Astrocyte (in vitro differentiated cells and primary cell): ENCODE results near the gene PCGF3. TPM values are rescaled to one million over a fixed set of nuclear protein-coding genes. Genes with fewer than 3 reads are reported as not detected.
A peak's percentile ranks its signal among the peaks of the same experiment; 100 is the strongest.
"Not testable (repeated sequence)": the region's sequence is repeated elsewhere in the genome, so short reads cannot be mapped to it uniquely, and the experiment has no call there.

ENCODE experiments used
- DNase-seq: peaks from one replicate; pipeline ENCODE4 v3.0.0-alpha.2; 2010; ENCODE audit warnings: low read depth
- FAIRE-seq: peaks from 2 replicates; lab custom pipeline; 2011; peaks lifted over from hg19 to GRCh38; lab: Jason Lieb, UNC
- H2AFZ ChIP-seq: 2 replicates; pipeline ENCODE4 v1.6.0; 2012; ENCODE audit warnings: low read depth, low read length, inconsistent platforms
- H3K27ac ChIP-seq: 2 replicates; pipeline ENCODE4 v1.5.1; 2011; ENCODE audit warnings: low read depth, low read length, inconsistent platforms
- H3K27me3 ChIP-seq: 2 replicates; pipeline ENCODE4 v1.6.0; 2011; ENCODE audit warnings: low read length, inconsistent platforms; ENCODE audit not compliant: insufficient read depth
- H3K36me3 ChIP-seq: 2 replicates; pipeline ENCODE4 v1.5.1; 2011; ENCODE audit warnings: low read length, inconsistent platforms; ENCODE audit not compliant: insufficient read depth
- H3K4me1 ChIP-seq: 2 replicates; pipeline ENCODE4 v1.5.1; 2011; ENCODE audit warnings: low read length, inconsistent platforms; ENCODE audit not compliant: insufficient read depth
- H3K4me2 ChIP-seq: 2 replicates; pipeline ENCODE4 v1.6.0; 2012; ENCODE audit warnings: low read length, inconsistent platforms
- H3K4me3 ChIP-seq: 2 replicates; pipeline ENCODE4 v1.5.1; 2011; ENCODE audit warnings: low read depth, mild to moderate bottlenecking, low read length, inconsistent platforms; ENCODE audit not compliant: insufficient read depth
- H3K79me2 ChIP-seq: 2 replicates; pipeline ENCODE4 v1.6.0; 2012; ENCODE audit warnings: mild to moderate bottlenecking, low read length, inconsistent platforms; ENCODE audit not compliant: insufficient read depth
- H3K9ac ChIP-seq: 2 replicates; pipeline ENCODE4 v1.6.0; 2012; ENCODE audit warnings: mild to moderate bottlenecking, low read length, inconsistent platforms
- H3K9me3 ChIP-seq: 2 replicates; pipeline ENCODE4 v1.5.1; 2012; ENCODE audit warnings: low read depth, mild to moderate bottlenecking, low read length, inconsistent platforms; ENCODE audit not compliant: insufficient read depth
- H4K20me1 ChIP-seq: 2 replicates; pipeline ENCODE4 v1.6.0; 2012; ENCODE audit warnings: low read length, inconsistent platforms; ENCODE audit not compliant: insufficient read depth
- H3K27ac Mint-ChIP-seq: one replicate; pipeline ENCODE4 v1.8.0; 2021; ENCODE audit warnings: mild to moderate bottlenecking, mixed read lengths; ENCODE audit not compliant: unreplicated experiment
- H3K27me3 Mint-ChIP-seq: one replicate; pipeline ENCODE4 v1.8.0; 2021; ENCODE audit warnings: low read depth, mixed read lengths; ENCODE audit not compliant: unreplicated experiment
- H3K36me3 Mint-ChIP-seq: one replicate; pipeline ENCODE4 v1.8.0; 2021; ENCODE audit warnings: low read depth, mixed read lengths; ENCODE audit not compliant: unreplicated experiment
- H3K4me1 Mint-ChIP-seq: one replicate; pipeline ENCODE4 v1.8.0; 2021; ENCODE audit warnings: low read depth, mixed read lengths; ENCODE audit not compliant: unreplicated experiment
- H3K4me3 Mint-ChIP-seq: one replicate; pipeline ENCODE4 v1.8.0; 2021; ENCODE audit warnings: mild to moderate bottlenecking, moderate library complexity, mixed read lengths; ENCODE audit not compliant: unreplicated experiment
- H3K9me3 Mint-ChIP-seq: one replicate; pipeline ENCODE4 v1.8.0; 2021; ENCODE audit warnings: mild to moderate bottlenecking, mixed read lengths; ENCODE audit not compliant: unreplicated experiment
- EZH2 ChIP-seq: IDR thresholded peaks from 2 replicates; pipeline ENCODE4 v1.6.1; 2012; ENCODE audit warnings: mild to moderate bottlenecking, low read length, inconsistent platforms; ENCODE audit not compliant: insufficient read depth
- total RNA-seq: library from RNA; stranded (reverse); gene quantifications from 2 replicates; pipeline ENCODE4 v1.2.1, GENCODE V29; 2021
- TF ChIP-seq, protein P1 (sequence below): IDR thresholded peaks from 2 replicates; pipeline ENCODE4 v1.5.1; 2011; ENCODE audit warnings: low read depth, mild to moderate bottlenecking, inconsistent platforms, low read length, moderate library complexity; ENCODE audit not compliant: insufficient read depth

The PCGF3 gene
- total RNA-seq, 1 donor from 2014 or later = 65.7 TPM

GRCh38 chr4:692771-693554, 12.7 kb upstream of the PCGF3 start:
- Histone ChIP-seq H3K4me3 (no peak overlapping the region), H3K27ac (no peak overlapping the region), H2AFZ (no peak overlapping the region), H3K79me2 (no peaks in the 10 kb centered on the region), H3K4me1 (peaks cover 12% of the 10 kb centered on the region), H3K36me3 (no peaks in the 10 kb centered on the region), H3K9ac (no peak overlapping the region), H3K27me3 (peaks cover 3% of the 10 kb centered on the region), H3K4me2 (no peak overlapping the region), H4K20me1 (no peaks in the 10 kb centered on the region), H3K9me3 (no peaks in the 10 kb centered on the region)
- no peak overlapping the region for H3K27ac Mint-ChIP-seq
- H3K4me3 Mint-ChIP-seq = no peak overlapping the region
- FAIRE-seq (no peak), DNase-seq (no peak)
- peaks cover 4% of the 10 kb centered on the region for H3K27me3 Mint-ChIP-seq
- no peaks in the 10 kb centered on the region for H3K9me3 Mint-ChIP-seq
- H3K4me1 Mint-ChIP-seq = peaks cover 2% of the 10 kb centered on the region
- peaks cover 3% of the 10 kb centered on the region for H3K36me3 Mint-ChIP-seq
- TF ChIP-seq EZH2 = no peak
- TF ChIP-seq, protein P1, sequence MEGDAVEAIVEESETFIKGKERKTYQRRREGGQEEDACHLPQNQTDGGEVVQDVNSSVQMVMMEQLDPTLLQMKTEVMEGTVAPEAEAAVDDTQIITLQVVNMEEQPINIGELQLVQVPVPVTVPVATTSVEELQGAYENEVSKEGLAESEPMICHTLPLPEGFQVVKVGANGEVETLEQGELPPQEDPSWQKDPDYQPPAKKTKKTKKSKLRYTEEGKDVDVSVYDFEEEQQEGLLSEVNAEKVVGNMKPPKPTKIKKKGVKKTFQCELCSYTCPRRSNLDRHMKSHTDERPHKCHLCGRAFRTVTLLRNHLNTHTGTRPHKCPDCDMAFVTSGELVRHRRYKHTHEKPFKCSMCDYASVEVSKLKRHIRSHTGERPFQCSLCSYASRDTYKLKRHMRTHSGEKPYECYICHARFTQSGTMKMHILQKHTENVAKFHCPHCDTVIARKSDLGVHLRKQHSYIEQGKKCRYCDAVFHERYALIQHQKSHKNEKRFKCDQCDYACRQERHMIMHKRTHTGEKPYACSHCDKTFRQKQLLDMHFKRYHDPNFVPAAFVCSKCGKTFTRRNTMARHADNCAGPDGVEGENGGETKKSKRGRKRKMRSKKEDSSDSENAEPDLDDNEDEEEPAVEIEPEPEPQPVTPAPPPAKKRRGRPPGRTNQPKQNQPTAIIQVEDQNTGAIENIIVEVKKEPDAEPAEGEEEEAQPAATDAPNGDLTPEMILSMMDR = no peak

- not testable (repeated sequence) for H2AFZ ChIP-seq, H3K9me3 ChIP-seq, H3K4me3 Mint-ChIP-seq, H3K9ac ChIP-seq, H3K27ac ChIP-seq, H3K4me1 ChIP-seq, H3K36me3 Mint-ChIP-seq, H3K27ac Mint-ChIP-seq, H3K36me3 ChIP-seq, H3K4me3 ChIP-seq, H4K20me1 ChIP-seq, H3K79me2 ChIP-seq, H3K4me1 Mint-ChIP-seq, H3K4me2 ChIP-seq, H3K9me3 Mint-ChIP-seq, DNase-seq, H3K27me3 Mint-ChIP-seq, FAIRE-seq, H3K27me3 ChIP-seq
Observed at GRCh38 chr4:694341-694940, 11.2 kb upstream of the PCGF3 start.

DNA sequence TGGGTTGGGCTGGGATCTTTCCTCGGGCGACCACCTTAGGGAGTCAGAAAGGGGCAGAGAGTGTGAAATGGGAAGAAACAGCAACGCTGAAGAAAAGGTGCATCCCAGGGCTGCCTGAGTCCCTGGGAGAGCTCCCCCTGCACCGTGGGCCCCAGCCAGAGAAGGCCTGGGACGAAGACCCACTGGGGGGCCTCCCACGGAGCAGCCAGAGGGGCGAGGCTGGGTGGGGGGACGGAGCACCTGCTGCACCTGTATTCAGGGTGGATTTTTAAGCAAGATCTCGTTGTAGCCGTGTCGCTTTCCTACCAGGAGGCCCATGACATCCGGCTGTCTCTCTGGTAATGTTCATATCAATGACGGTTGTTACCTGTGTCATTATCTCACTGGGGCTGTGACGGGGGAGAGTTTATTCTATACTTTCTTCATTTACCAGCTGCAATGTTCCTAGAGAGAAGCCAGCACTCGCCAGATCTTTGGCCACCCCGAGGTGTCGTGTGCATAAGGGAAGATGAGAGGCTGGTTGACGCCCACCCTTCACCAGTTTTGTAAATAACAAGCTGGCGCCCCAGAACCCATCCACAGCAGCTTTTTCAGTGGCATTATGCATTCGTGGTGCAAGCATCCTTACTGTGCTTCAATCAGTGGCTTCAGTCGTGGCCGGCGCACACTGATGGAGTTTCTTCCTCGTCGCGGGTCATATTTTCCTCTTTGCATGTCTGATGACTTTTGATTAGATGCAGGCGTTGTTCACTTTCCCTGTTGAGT, 5.6 kb upstream of the PCGF3 start:
- no peak overlapping the region for H2AFZ ChIP-seq
- H3K9ac ChIP-seq = no peak overlapping the region
- peaks cover 5% of the 10 kb centered on the region for H3K27me3 Mint-ChIP-seq
- no peak for DNase-seq
- H3K4me3 ChIP-seq = no peak overlapping the region
- no peak overlapping the region for H3K27ac ChIP-seq
- TF ChIP-seq, protein P1 = no peak
- no peak for TF ChIP-seq EZH2
- peaks cover 2% of the 10 kb centered on the region for H3K9me3 Mint-ChIP-seq
- no peak overlapping the region for H3K4me3 Mint-ChIP-seq
- no peaks in the 10 kb centered on the region for H3K79me2 ChIP-seq
- H3K4me2 ChIP-seq = peak overlapping the region; percentile 65
- H3K4me1 ChIP-seq = peaks cover 7% of the 10 kb centered on the region
- H3K9me3 ChIP-seq = no peaks in the 10 kb centered on the region
- H3K27ac Mint-ChIP-seq = no peak overlapping the region
- peaks cover 2% of the 10 kb centered on the region for H3K4me1 Mint-ChIP-seq
- no peak for FAIRE-seq
- H3K36me3 ChIP-seq = no peaks in the 10 kb centered on the region
- no peaks in the 10 kb centered on the region for H3K27me3 ChIP-seq
- H3K36me3 Mint-ChIP-seq = peaks cover 8% of the 10 kb centered on the region
- no peaks in the 10 kb centered on the region for H4K20me1 ChIP-seq
